HG03439 (cell line): ENCODE results near the gene ATXN1.

Experiments
- ATAC-seq: cut with Tn5 transposase; IDR thresholded peaks from one replicate; pipeline ENCODE4 v1.9.1; 2021; ENCODE audit warnings: mild to moderate bottlenecking, moderate library complexity; ENCODE audit not compliant: unreplicated experiment

ATXN1 gene

GRCh38 chr6:16683641-16684194 is 77.5 kb downstream of the ATXN1 start:
- no peak for ATAC-seq

GRCh38 chr6:16681260-16681873 is 79.9 kb downstream of the ATXN1 start:
- ATAC-seq, result no peak

- no peak for ATAC-seq
Measured at GRCh38 chr6:16679050-16679449, 82.2 kb downstream of the ATXN1 start.

GRCh38 chr6:16677458-16677857 is 83.8 kb downstream of the ATXN1 start:
- ATAC-seq, result no peak

GRCh38 chr6:16676978-16677377 is 84.3 kb downstream of the ATXN1 start:
- no peak for ATAC-seq

- ATAC-seq, result no peak
Measured at GRCh38 chr6:16676376-16676775, 84.9 kb downstream of the ATXN1 start.

- ATAC-seq, result no peak
Measured at GRCh38 chr6:16674801-16675392, 86.4 kb downstream of the ATXN1 start.

GRCh38 chr6:16673011-16673797 is 88.1 kb downstream of the ATXN1 start:
- ATAC-seq, result no peak

- no peak for ATAC-seq
Measured at GRCh38 chr6:16671302-16672289, 89.7 kb downstream of the ATXN1 start.

GRCh38 chr6:16670617-16671051 is 90.6 kb downstream of the ATXN1 start:
- peak; percentile 31 for ATAC-seq

- ATAC-seq, result peak; percentile 43
Measured at GRCh38 chr6:16670183-16670582, 91.1 kb downstream of the ATXN1 start.

GRCh38 chr6:16669227-16669626 is 92.0 kb downstream of the ATXN1 start:
- ATAC-seq, result no peak

- ATAC-seq, result no peak
Measured at GRCh38 chr6:16667509-16667908, 93.8 kb downstream of the ATXN1 start.

GRCh38 chr6:16665992-16666391 is 95.3 kb downstream of the ATXN1 start:
- ATAC-seq, result no peak

GRCh38 chr6:16665182-16665581 is 96.1 kb downstream of the ATXN1 start:
- no peak for ATAC-seq

- no peak for ATAC-seq
Measured at GRCh38 chr6:16663901-16664300, 97.4 kb downstream of the ATXN1 start.

- no peak for ATAC-seq
Measured at GRCh38 chr6:16660157-16660497, 101.1 kb downstream of the ATXN1 start.

GRCh38 chr6:16659466-16660156 is 101.6 kb downstream of the ATXN1 start:
- ATAC-seq, result no peak

- ATAC-seq, result no peak
Measured at GRCh38 chr6:16658348-16659034, 102.8 kb downstream of the ATXN1 start.

GRCh38 chr6:16657768-16658167 is 103.5 kb downstream of the ATXN1 start:
- ATAC-seq, result no peak
